C4-2B (cell line): ENCODE measurements around the gene PPP3CA.

Experiments
- ZFX ChIP-seq: fragments of 450-650 bp; IDR thresholded peaks from 2 replicates; pipeline ENCODE4 v1.6.1; 2017
- TF ChIP-seq, protein P1 (sequence below): fragments of 450-650 bp; conservative IDR thresholded peaks from 2 replicates; pipeline ENCODE4 v1.5.1; 2017; ENCODE audit warnings: mild to moderate bottlenecking

DNA sequence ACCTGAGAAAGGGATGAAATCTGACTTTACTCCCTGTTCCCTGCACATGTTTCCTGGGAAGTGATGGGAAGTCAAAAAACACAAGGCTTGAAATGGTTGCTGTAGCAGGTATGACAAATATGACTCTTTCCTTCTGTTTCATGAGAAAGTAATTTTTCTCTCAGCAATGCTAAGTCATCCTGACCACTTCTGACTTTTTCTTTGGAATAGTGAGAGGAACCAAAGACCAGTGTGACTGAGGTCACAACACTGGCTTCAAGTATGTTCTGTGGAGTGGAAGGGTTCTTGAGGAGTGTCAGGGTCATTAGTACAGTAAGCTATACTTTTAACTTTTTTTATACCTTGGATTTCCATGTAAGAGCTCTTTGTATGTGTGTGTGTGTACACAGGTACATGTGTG lies 225.3 kb downstream of the PPP3CA start:
- TF ChIP-seq, protein P1, sequence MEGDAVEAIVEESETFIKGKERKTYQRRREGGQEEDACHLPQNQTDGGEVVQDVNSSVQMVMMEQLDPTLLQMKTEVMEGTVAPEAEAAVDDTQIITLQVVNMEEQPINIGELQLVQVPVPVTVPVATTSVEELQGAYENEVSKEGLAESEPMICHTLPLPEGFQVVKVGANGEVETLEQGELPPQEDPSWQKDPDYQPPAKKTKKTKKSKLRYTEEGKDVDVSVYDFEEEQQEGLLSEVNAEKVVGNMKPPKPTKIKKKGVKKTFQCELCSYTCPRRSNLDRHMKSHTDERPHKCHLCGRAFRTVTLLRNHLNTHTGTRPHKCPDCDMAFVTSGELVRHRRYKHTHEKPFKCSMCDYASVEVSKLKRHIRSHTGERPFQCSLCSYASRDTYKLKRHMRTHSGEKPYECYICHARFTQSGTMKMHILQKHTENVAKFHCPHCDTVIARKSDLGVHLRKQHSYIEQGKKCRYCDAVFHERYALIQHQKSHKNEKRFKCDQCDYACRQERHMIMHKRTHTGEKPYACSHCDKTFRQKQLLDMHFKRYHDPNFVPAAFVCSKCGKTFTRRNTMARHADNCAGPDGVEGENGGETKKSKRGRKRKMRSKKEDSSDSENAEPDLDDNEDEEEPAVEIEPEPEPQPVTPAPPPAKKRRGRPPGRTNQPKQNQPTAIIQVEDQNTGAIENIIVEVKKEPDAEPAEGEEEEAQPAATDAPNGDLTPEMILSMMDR: no peak
- no peak for TF ChIP-seq ZFX
